Measurements from ENCODE around the gene LTBP1.
A peak's percentile ranks its signal among the peaks of the same experiment; 100 is the strongest.

Gene LTBP1

DNA sequence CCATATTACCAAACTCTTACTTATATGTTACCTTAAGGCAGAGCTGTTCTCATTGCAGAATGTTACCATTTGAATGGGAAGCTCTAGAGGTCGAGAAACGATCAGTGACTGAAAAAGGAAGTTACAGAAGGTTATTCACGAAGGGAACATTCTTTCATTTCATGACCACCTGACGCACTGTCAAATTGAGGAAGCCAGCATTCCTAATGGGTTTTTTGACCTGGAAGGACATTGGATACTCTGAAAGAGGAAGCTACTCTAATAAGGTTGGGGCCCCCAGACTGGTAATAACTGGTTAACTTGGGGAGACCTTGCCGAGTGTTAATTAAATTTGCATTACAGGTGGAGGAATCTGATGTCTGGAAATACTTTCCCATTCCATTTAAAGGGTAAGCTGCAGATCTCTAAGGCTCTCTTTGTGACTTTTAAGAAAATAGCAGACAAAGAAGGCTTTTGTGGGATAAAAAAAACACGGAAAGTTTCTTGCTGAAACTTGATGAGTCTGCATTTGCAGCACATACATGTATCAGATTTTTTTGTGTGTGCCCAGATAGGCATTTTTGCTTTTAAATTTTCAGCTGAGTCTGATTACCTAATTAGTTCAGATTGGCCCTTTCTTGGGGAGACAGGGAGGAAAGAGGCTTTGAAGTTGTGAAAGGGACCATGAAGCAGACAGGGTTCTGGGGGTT is 137.1 kb downstream of the LTBP1 start:
- Histone ChIP-seq H4K20me1 (no peaks in the 10 kb centered on the region), H3K36me3 (no peaks in the 10 kb centered on the region), H3K4me2 (peak overlapping the region; percentile 53), H3K27me3 (no peaks in the 10 kb centered on the region), H3K27ac (no peak overlapping the region), H3K9ac (no peak overlapping the region), H3K4me3 (no peak overlapping the region), H3K9me3 (peaks cover 17% of the 10 kb centered on the region), H3K4me1 (peaks cover 25% of the 10 kb centered on the region)
- TF ChIP-seq Cebpa-rat (IDR thresholded peaks at IDR 0.05), result no peak

DNA sequence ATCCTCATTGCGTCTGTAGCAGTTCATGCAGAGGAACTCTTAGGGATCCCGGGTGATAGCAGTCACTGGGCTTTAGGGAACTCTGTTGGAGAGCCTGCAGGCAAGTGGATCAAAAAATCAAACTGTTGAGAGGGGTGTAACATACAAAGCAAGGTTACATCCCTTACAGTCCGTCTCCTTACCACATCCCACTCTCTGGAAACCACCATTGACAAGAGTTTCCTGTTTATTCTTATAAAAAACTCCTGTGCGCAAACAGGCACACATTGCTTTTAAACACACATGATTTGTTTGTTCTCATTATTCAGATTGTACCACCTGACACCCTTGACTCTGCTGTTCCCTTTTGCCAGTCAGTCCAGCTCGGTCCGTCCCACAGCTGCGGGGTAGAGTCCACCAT is 137.7 kb downstream of the LTBP1 start:
- H3K9me3 ChIP-seq, result peaks cover 17% of the 10 kb centered on the region
- no peaks in the 10 kb centered on the region for H3K27me3 ChIP-seq
- H3K4me3 ChIP-seq, result no peak overlapping the region
- peak overlapping the region; percentile 53 for H3K4me2 ChIP-seq
- H3K4me1 ChIP-seq, result peaks cover 25% of the 10 kb centered on the region
- H3K9ac ChIP-seq, result no peak overlapping the region
- H3K27ac ChIP-seq, result no peak overlapping the region
- no peak for TF ChIP-seq Cebpa-rat (IDR thresholded peaks at IDR 0.05)
- H3K36me3 ChIP-seq, result no peaks in the 10 kb centered on the region
- H4K20me1 ChIP-seq, result no peaks in the 10 kb centered on the region

DNA sequence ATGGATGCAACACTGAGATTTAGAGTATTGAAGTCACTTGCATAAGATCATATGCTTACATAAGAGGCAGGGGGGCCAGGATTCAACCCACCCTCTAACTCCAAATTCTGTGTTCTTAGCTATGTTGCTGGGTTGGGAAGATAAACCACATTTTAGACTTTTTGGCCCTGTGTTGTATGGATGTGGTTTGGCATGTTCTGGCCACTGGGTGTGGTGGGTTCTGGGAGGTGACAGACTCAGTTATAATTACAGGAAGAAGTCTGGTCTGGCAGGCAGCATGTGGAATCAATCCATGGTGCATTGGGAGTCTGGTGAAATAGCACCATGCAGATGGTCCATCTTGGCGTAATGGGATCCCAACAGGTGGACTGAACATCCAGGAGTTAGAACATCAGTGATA is 138.9 kb downstream of the LTBP1 start:
- TF ChIP-seq Cebpa-rat (IDR thresholded peaks at IDR 0.05), result no peak
- Histone ChIP-seq H3K9ac (no peak overlapping the region), H3K4me2 (no peak overlapping the region), H3K36me3 (no peaks in the 10 kb centered on the region), H3K27me3 (no peaks in the 10 kb centered on the region; the same call in 1 of the 2 replicates), H3K4me1 (peaks cover 25% of the 10 kb centered on the region), H3K4me3 (no peak overlapping the region), H3K27ac (no peak overlapping the region), H3K9me3 (peaks cover 17% of the 10 kb centered on the region), H4K20me1 (no peaks in the 10 kb centered on the region)

DNA sequence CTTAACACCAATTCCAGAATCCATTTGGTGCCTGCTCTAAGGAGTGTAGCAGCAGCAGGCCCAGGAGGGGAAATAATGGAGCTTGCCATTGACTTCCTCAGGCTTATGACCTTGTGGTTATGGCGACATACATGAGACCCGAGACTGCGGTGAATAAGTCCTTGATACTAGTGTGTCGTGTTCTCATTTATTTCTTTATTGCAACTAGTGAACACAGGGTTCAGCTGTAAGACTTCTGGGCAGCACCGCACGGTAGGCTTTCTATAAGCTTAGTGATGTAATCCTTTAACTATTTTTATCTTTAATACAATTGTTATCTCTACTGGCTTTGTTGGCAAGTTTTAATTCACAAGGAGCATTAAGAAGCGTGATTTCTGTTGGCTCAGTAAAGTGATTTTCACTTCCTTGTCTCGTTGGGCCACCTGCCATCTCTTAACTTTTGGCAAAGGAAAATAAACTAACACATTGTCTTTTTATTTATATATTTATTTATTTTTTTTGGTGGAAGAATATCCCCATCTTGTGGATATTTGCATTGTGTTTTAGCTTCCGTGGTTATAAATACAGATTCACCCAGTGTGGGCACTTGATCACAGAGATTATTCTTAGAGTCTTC is 139.8 kb downstream of the LTBP1 start:
- no peak for TF ChIP-seq Cebpa-rat (IDR thresholded peaks at IDR 0.05)
- Histone ChIP-seq H3K9me3 (peaks cover 12% of the 10 kb centered on the region), H3K36me3 (no peaks in the 10 kb centered on the region), H3K4me1 (peaks cover 21% of the 10 kb centered on the region), H3K27ac (no peak overlapping the region), H4K20me1 (no peaks in the 10 kb centered on the region), H3K27me3 (no peaks in the 10 kb centered on the region; the same call in 1 of the 2 replicates), H3K9ac (no peak overlapping the region), H3K4me2 (no peak overlapping the region), H3K4me3 (no peak overlapping the region)

DNA sequence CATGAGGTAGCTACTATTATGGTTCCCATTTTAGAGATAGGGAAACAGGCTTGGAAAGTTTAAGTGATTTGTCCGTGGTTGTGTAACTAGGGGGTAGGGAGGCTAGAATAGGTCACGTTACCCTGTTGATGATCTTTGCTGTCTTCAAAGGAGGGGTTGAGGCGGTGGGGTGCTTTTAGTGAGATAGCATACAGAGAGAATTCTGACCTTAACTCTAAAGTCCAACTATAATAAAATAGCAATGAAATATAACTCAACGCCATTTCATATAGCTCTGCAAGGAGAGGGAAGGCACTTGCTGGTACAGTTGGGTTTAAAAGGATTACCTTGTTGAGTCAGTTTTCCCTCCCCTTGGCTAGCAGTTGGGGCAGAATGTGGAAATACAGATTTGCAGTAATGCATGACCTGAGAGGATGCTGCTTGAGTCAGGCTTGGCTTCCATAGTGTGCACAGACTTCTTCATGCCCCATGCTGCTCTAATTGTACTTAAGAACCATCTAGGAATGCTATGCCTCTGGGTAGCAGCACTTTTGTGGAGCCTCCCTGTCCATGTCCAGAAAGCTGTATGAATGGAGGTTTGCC is 143.9 kb downstream of the LTBP1 start:
- TF ChIP-seq Cebpa-rat (IDR thresholded peaks at IDR 0.05), result no peak
- no peaks in the 10 kb centered on the region for H4K20me1 ChIP-seq
- no peaks in the 10 kb centered on the region for H3K36me3 ChIP-seq

DNA sequence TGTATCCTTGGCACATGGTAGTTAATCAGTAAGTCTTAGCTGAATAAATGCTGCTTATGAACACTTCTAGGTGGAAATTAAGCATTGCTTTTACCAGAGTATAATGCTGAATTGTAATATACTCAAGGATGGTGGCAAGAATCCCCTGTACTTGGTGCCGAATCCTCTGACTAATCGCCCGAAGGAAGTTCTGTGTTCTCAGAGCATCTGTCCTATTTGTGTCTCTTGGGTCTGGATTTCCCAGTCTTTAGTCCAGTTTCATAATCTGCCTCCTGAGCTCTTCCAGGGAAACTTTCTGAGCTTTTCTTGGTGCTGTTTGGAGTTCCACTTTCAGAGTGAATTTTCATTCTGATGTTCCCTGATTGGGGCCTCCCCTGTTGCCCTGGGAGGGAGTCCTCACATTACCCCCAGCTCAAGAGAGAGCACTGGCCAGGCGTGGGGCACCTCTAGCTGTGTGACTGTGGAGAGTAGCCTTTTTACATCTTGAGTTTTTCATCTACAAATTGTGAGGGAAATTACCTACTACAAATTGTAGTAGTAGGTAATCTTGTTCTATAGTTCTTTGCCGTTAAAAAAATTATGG is 144.9 kb downstream of the LTBP1 start:
- Histone ChIP-seq H3K9ac (no peak overlapping the region), H3K4me1 (no peaks in the 10 kb centered on the region), H3K27me3 (no peaks in the 10 kb centered on the region; the same call in 1 of the 2 replicates), H3K36me3 (no peaks in the 10 kb centered on the region), H3K4me3 (no peak overlapping the region), H4K20me1 (no peaks in the 10 kb centered on the region), H3K27ac (no peak overlapping the region), H3K4me2 (no peak overlapping the region), H3K9me3 (no peaks in the 10 kb centered on the region)
- TF ChIP-seq Cebpa-rat (IDR thresholded peaks at IDR 0.05), result no peak

More for the DNA sequence above, 143.9 kb downstream of the LTBP1 start:
- Histone ChIP-seq H3K9me3 (no peaks in the 10 kb centered on the region), H3K4me3 (no peak overlapping the region), H3K4me1 (no peaks in the 10 kb centered on the region), H3K4me2 (no peak overlapping the region), H3K9ac (no peak overlapping the region), H3K27ac (no peak overlapping the region), H3K27me3 (no peaks in the 10 kb centered on the region; the same call in 1 of the 2 replicates)

DNA sequence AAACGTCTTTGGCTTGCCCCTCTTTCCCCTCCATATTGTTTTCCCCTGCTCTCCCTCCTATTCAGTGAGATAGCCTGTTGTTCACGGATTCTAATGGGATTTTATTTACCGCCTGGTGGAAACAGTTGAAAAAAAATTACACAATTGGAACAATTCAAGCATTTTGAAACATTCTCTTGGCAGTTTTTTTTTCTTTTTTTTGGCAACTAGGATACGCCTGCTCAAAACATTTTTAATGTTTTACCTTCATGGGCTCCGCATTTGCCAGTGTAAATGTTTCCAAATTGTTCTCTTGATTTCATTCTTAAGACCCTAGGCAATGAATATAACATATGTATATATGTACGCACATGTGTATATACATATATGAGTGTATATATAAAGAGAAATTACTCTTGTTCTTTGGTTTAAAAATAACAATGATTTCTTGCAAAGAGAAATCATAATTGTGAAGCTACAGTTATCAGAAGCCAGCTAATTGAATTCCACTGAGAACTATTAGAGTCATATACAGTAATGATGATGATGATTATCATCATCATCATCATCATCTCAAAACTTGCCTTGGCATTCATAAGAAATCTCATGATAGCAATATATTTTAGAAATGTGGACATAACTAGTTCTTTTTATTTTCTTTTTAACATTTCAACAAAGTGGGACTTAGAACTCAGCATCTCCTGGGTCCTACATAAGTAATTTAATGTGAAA is 146.7 kb downstream of the LTBP1 start:
- Histone ChIP-seq H3K27me3 (no peaks in the 10 kb centered on the region; the same call in 1 of the 2 replicates), H4K20me1 (no peaks in the 10 kb centered on the region), H3K4me2 (no peak overlapping the region), H3K4me3 (no peak overlapping the region), H3K9ac (no peak overlapping the region), H3K9me3 (no peaks in the 10 kb centered on the region), H3K27ac (no peak overlapping the region), H3K36me3 (no peaks in the 10 kb centered on the region), H3K4me1 (no peaks in the 10 kb centered on the region)
- no peak for TF ChIP-seq Cebpa-rat (IDR thresholded peaks at IDR 0.05)

DNA sequence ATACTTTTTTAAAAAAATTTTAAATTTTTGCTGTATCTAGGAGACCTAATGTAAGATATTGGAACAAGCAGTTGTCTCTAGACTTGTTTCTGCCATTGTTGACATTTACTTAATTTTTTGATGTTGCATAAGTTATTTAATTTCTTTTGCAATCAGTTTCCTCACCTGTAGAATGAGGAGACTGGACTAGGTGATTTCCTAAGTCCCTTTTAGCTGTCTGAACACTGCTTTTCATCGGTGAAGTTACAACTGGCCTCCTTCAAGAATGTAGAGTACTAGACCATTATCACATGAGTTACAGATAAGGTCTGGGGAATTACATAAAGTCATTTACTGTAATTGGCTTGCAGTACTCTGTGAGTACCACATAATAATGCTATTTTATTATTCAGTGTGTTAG is 147.6 kb downstream of the LTBP1 start:
- no peaks in the 10 kb centered on the region for H3K4me1 ChIP-seq
- TF ChIP-seq Cebpa-rat (IDR thresholded peaks at IDR 0.05), result no peak
- H3K9me3 ChIP-seq, result no peaks in the 10 kb centered on the region
- H3K27ac ChIP-seq, result no peak overlapping the region
- no peak overlapping the region for H3K9ac ChIP-seq
- no peak overlapping the region for H3K4me3 ChIP-seq
- no peak overlapping the region for H3K4me2 ChIP-seq
- no peaks in the 10 kb centered on the region; the same call in 1 of the 2 replicates for H3K27me3 ChIP-seq
- no peaks in the 10 kb centered on the region for H4K20me1 ChIP-seq
- H3K36me3 ChIP-seq, result no peaks in the 10 kb centered on the region

DNA sequence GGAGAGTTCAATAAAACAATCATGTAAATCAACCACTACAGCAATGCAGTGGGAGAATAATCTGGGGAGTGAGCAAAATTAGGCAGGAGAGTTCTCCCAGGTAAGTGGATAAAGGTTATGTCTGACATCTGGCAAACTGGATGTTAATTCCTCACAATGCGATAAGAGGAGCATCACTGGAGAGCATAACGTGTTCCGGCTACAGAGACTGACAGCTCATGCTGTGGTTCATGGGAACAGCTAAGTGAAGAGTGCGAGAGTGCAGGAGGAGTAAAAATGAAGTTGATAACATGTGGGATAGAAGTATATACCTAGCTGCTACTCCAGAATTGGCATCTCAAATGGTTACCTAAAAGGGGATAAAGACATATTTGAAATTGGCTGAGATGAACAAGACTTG is 153.2 kb downstream of the LTBP1 start:
- TF ChIP-seq Cebpa-rat (IDR thresholded peaks at IDR 0.05), result no peak
- H3K36me3 ChIP-seq, result no peaks in the 10 kb centered on the region

More for the DNA sequence above, 153.2 kb downstream of the LTBP1 start:
- Histone ChIP-seq H3K4me2 (no peak overlapping the region), H3K4me3 (no peak overlapping the region), H3K27me3 (no peaks in the 10 kb centered on the region), H3K4me1 (0 out of 2 replicates have a peak, but pooled peaks cover 6% of the 10 kb centered on the region), H3K9ac (no peak overlapping the region), H3K9me3 (no peaks in the 10 kb centered on the region), H3K27ac (no peak overlapping the region), H4K20me1 (no peaks in the 10 kb centered on the region)

Data from BLaER1 (cell line).